ENCODE results near the gene NMNAT2.

NMNAT2 gene

DNA sequence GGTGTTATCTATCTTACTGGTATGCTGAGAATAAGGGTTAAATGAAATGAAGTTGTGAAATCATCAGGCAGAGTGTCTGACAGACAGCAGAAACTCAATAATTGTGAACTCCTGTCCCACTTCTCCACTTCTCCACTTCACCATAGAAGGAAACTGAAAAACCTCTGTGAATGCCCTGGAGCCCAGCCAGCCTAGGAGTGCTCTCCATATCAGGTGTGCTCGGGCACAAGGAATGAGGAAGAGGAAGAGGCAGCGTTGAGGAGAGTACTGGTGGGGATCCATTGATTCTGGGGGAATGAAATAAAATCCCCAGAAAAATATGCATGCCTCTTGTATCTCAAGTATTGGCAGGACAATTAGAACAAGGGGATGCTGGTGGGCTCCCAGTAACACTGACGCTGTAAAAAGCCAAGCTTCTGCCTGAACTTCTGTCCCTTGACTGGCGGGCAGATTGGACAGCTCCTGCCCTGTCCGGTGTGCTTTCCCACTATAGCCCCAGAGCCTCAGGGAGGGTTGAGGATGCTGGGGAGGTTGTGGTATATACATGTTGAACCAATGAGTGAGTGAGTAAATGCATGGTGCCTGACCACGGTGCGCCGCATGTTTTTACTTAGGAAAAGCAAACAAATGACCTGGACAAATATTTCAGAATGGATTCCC, 47.7 kb downstream of the NMNAT2 start:
- intact Hi-C loops (cut with DNase I), result no loop called here
- no peak for DNase-seq

DNA sequence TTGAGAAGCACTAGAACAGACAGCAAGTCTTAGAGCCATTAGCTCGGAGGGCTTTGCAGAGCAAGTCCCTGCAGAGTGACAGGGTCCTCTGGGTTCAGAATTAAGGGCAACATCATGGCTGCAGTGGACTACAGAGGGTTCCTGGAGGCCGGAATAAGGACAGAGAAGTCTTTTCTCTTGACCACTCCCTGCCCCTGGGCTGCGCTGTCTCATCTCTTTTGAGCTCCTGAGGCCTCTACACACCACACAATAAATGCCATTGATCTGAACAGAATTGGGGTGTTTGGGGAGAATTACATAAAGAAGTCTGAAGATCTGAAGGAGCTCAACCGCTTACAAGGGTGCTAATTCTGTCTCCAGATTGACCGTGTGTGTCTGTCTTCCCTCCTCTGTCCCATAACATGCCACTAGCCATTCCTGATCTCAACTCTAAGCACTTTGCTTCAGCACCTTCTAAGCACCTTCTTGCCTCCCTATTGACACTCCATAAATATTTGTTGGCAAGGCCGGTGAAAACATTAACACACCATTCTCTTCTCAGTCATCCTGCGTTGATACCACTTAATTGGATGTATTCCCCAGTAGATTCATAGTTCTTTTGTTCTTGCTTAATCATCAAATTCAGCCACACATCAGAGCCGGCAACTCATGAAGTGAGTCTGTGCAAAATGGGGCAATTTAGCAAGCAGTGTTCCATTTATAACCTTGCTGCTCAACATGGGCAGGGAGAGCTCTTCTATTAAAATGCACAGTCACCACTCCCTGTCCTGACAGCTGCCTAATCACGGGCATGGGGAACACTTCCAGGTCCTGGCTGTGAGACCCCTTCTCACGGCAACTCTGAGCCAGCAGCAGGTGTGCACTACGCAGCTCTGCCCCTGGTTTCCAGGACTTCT, 49.7 kb downstream of the NMNAT2 start:
- peak in 21 of 42 donors; percentile 2 to 68 (median 20) for DNase-seq

GRCh38 chr1:183366116-183366515, 52.1 kb downstream of the NMNAT2 start:
- DNase-seq, result no peak
- intact Hi-C loops (cut with DNase I), result no loop called here

More for the DNA sequence above, 49.7 kb downstream of the NMNAT2 start:
- intact Hi-C loops (cut with DNase I), result no loop called here

GRCh38 chr1:183365676-183366075, 52.5 kb downstream of the NMNAT2 start:
- peak in 1 of 42 donors; percentile 14 for DNase-seq
- intact Hi-C loops (cut with DNase I), result no loop called here

DNA sequence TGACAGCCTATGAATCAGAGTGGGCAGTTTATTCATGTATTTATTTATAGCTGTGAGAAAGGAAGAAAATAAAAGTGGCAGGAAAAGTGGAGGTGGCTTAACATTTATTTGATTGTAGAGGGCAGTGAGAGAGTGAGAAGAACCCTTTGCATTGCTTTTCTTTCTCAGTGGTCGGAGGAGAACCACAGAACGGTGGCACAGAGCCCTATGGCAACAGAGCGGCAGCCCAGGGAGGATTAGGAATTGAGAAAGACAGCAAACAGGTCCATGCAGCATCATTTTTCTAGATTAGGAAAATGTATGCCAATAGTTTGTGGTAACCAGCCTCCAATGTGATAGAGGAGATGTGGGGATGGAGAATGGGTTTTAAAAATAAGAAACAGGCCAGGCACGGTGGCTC, 53.1 kb downstream of the NMNAT2 start:
- intact Hi-C loops (cut with DNase I), result no loop called here
- DNase-seq, result peak in 1 of 42 donors; percentile 25

GRCh38 chr1:183363972-183364371, 54.2 kb downstream of the NMNAT2 start:
- intact Hi-C loops (cut with DNase I), result no loop called here
- no peak for DNase-seq

DNA sequence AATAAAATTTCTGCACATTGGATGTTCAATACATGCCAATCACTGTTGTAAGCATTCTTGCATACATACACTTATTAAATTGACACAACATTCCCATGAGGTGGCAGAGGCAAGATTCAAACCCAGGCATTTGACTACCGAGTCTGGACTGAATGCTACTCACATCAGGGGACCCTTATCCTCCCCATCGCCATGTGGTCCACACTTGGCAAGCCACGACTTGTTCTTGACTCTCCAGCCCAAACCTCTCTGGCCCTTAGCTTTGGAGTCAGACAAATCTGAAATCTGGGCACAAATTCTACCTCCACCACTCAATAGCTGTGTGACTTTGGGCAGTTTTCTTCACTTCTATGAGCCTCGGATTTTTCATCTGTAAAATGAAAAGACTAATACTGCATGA, 57.1 kb downstream of the NMNAT2 start:
- intact Hi-C loops (cut with DNase I), result no loop called here

GRCh38 chr1:183360473-183360872, 57.7 kb downstream of the NMNAT2 start:
- DNase-seq, result no peak
- intact Hi-C loops (cut with DNase I), result no loop called here

More for the DNA sequence above, 57.1 kb downstream of the NMNAT2 start:
- DNase-seq, result no peak

GRCh38 chr1:183356534-183357182, 61.5 kb downstream of the NMNAT2 start:
- DNase-seq, result no peak
- intact Hi-C loops (cut with DNase I), result no loop called here

- no peak for DNase-seq
- intact Hi-C loops (cut with DNase I), result no loop called here
Observed at GRCh38 chr1:183355797-183356196, 62.4 kb downstream of the NMNAT2 start.

DNA sequence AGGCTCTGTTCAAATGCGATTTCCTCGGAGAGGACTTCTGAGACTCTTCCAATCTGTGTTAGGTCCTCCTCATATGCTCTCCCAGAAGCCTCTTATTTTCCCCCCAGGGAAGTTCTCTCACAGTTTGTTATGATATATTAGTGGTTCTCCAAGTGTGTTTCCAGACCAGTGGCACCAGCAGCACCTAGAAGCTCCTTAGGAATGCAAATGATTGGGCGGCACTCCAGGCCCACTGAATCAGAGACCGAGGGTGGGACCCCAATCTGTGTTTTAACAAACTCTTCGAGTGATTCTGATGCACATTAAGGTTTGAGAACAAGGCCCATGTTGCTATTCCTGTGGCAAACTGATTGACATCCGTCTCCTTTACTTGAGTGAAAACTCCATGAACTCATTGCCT, 63.0 kb downstream of the NMNAT2 start:
- intact Hi-C loops (cut with DNase I), result no loop called here

GRCh38 chr1:183353597-183353996, 64.6 kb downstream of the NMNAT2 start:
- intact Hi-C loops (cut with DNase I), result no loop called here
- DNase-seq, result no peak

More for the DNA sequence above, 63.0 kb downstream of the NMNAT2 start:
- DNase-seq, result no peak

- peak in 24 of 42 donors; percentile 18 to 81 (median 46) for DNase-seq
- intact Hi-C loops (cut with DNase I), result no loop called here
Observed at GRCh38 chr1:183349201-183349711, 68.9 kb downstream of the NMNAT2 start.

GRCh38 chr1:183346276-183346732, 71.9 kb downstream of the NMNAT2 start:
- intact Hi-C loops (cut with DNase I), result no loop called here
- DNase-seq, result no peak

DNA sequence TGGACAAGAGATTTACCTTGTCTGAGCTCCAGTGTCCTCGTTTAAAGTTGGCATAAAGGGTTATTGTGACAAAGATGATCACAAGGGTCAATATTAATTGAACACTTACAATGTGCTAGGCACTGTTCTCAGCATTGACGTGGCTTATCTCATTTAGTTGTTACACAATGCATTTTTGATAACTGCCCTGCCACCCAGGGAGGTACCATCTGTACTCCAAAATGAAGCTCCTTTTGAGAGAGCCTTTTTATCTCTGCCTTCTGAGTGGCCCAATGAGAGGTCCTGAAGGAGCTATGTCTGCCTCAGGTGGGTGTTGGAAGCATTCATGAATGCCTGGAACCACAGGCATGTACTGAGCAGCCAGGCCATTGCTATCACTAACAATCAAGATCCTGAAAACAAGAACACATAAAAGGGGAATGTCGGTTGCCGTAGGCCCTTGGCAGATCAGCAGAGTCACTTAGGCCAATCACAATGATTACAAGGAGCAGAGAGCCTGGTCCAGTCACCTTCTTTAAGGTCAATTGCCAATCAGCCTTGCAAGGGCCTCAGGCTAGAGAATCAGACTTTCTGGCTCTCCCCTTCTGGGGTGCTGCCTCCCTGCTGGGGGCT, 78.5 kb downstream of the NMNAT2 start:
- intact Hi-C loops (cut with DNase I), result no loop called here
- no peak for DNase-seq

GRCh38 chr1:183331091-183331742, 87.0 kb downstream of the NMNAT2 start:
- intact Hi-C loops (cut with DNase I), result no loop called here
- peak; percentile 37 to 93 (median 72) for DNase-seq

- intact Hi-C loops (cut with DNase I), result no loop called here
Observed at GRCh38 chr1:183330335-183330734, 87.8 kb downstream of the NMNAT2 start.

GRCh38 chr1:183328371-183328770, 89.8 kb downstream of the NMNAT2 start:
- intact Hi-C loops (cut with DNase I), result no loop called here
- DNase-seq, result no peak

More at GRCh38 chr1:183330335-183330734, 87.8 kb downstream of the NMNAT2 start:
- no peak for DNase-seq

Measured in head of caudate nucleus (tissue), 42 donors.